NCI-H2171 (cell line): ENCODE data around the gene ZP1.
"Not testable (repeated sequence)": the region's sequence is repeated elsewhere in the genome, so short reads cannot be mapped to it uniquely, and the experiment has no call there.

Experiments
- DNase-seq: peaks from one replicate; lab custom pipeline; 2025; lab: John Stamatoyannopoulos, UW

The ZP1 gene

GRCh38 chr11:60866911-60867870, at the start of gene ZP1:
TSS of gene ZP1 (plus strand) at chr11:60867542. CDS start at chr11:60867562, 20 bp downstream.
- no peak for DNase-seq

GRCh38 chr11:60818057-60818456, 49.3 kb upstream of the ZP1 start:
- no peak for DNase-seq

- DNase-seq = no peak
These were observed 45.3 kb upstream of the ZP1 start for GRCh38 chr11:60821827-60822599.

GRCh38 chr11:60823745-60824306, 43.5 kb upstream of the ZP1 start:
- DNase-seq = not testable (repeated sequence)

- no peak for DNase-seq
These were observed 42.2 kb upstream of the ZP1 start for GRCh38 chr11:60825118-60825517.

- DNase-seq = no peak
These were observed 41.6 kb upstream of the ZP1 start for GRCh38 chr11:60825790-60826189.

- DNase-seq = no peak
These were observed 36.7 kb upstream of the ZP1 start for GRCh38 chr11:60830478-60831142.

GRCh38 chr11:60831143-60831500, 36.2 kb upstream of the ZP1 start:
- peak; percentile 75 for DNase-seq

GRCh38 chr11:60831501-60832079, 35.8 kb upstream of the ZP1 start:
- no peak for DNase-seq

- no peak for DNase-seq
These were observed 32.4 kb upstream of the ZP1 start for GRCh38 chr11:60834742-60835533.

- DNase-seq = no peak
These were observed 31.9 kb upstream of the ZP1 start for GRCh38 chr11:60835534-60835846.

GRCh38 chr11:60836866-60837515, 30.4 kb upstream of the ZP1 start:
- DNase-seq = no peak

- no peak for DNase-seq
These were observed 29.2 kb upstream of the ZP1 start for GRCh38 chr11:60838132-60838531.

GRCh38 chr11:60840470-60841430, 26.6 kb upstream of the ZP1 start:
- DNase-seq = no peak

GRCh38 chr11:60841797-60842667, 25.3 kb upstream of the ZP1 start, which contains the start of gene CCDC86:
TSS of gene CCDC86 (plus strand) at chr11:60842113. CDS start at chr11:60842125, 12 bp downstream.
- DNase-seq = peak; percentile 97

- no peak for DNase-seq
These were observed 24.4 kb upstream of the ZP1 start for GRCh38 chr11:60842668-60843600.
